BE2C (cell line): Measurements from ENCODE around the gene LARGE2.

ENCODE experiments used
- DNase-seq: peaks from one replicate; pipeline ENCODE4 v3.0.0-alpha.2; 2020
- H3K27me3 ChIP-seq: fragments of 250-450 bp; sonication (Bioruptor Pico); 2 replicates; pipeline ENCODE4 v1.5.1; 2020; ENCODE audit warnings: mild to moderate bottlenecking
- H3K36me3 ChIP-seq: fragments of 250-450 bp; sonication (Bioruptor Pico); 2 replicates; pipeline ENCODE4 v1.5.1; 2020; ENCODE audit warnings: mild to moderate bottlenecking
- H3K4me1 ChIP-seq: fragments of 250-450 bp; sonication (Bioruptor Pico); 2 replicates; pipeline ENCODE4 v1.5.1; 2020
- H3K4me3 ChIP-seq: 2 replicates; pipeline ENCODE4 v1.5.1; 2011; ENCODE audit warnings: low read depth, low read length
- H3K9me3 ChIP-seq: fragments of 250-450 bp; sonication (Bioruptor Pico); 2 replicates; pipeline ENCODE4 v1.5.1; 2020
- CTCF ChIP-seq: IDR thresholded peaks from 2 replicates; pipeline ENCODE4 v1.5.1; 2012; ENCODE audit warnings: mild to moderate bottlenecking, low read depth, low read length

Gene LARGE2

GRCh38 chr11:45930031-45930794, 7.8 kb downstream of the LARGE2 start:
- no peak for TF ChIP-seq CTCF
- H3K4me1 ChIP-seq: no peaks in the 10 kb centered on the region
- peak; percentile 66 for DNase-seq

GRCh38 chr11:45930951-45931570, 8.6 kb downstream of the LARGE2 start:
- DNase-seq: no peak
- Histone ChIP-seq H3K4me1 (no peaks in the 10 kb centered on the region), H3K36me3 (peaks cover 4% of the 10 kb centered on the region; the same call in 1 of the 2 replicates)

More at GRCh38 chr11:45930031-45930794, 7.8 kb downstream of the LARGE2 start:
- Histone ChIP-seq H3K36me3 (peaks cover 4% of the 10 kb centered on the region; the same call in 1 of the 2 replicates), H3K4me3 (no peak overlapping the region), H3K27me3 (no peaks in the 10 kb centered on the region), H3K9me3 (no peaks in the 10 kb centered on the region)

GRCh38 chr11:45931739-45932138, 9.3 kb downstream of the LARGE2 start:
- Histone ChIP-seq H3K27me3 (no peaks in the 10 kb centered on the region), H3K4me1 (no peaks in the 10 kb centered on the region), H3K9me3 (no peaks in the 10 kb centered on the region), H3K36me3 (peaks cover 4% of the 10 kb centered on the region; the same call in 1 of the 2 replicates), H3K4me3 (no peak overlapping the region)
- TF ChIP-seq CTCF: no peak
- DNase-seq: no peak

More at GRCh38 chr11:45930951-45931570, 8.6 kb downstream of the LARGE2 start:
- Histone ChIP-seq H3K4me3 (no peak overlapping the region), H3K9me3 (no peaks in the 10 kb centered on the region), H3K27me3 (no peaks in the 10 kb centered on the region)
- TF ChIP-seq CTCF: no peak

GRCh38 chr11:45932217-45932616, 9.8 kb downstream of the LARGE2 start:
- no peak for DNase-seq
- no peaks in the 10 kb centered on the region for H3K27me3 ChIP-seq
- no peak for TF ChIP-seq CTCF
- H3K4me3 ChIP-seq: no peak overlapping the region
- no peaks in the 10 kb centered on the region for H3K9me3 ChIP-seq
- H3K4me1 ChIP-seq: no peaks in the 10 kb centered on the region
- peaks cover 4% of the 10 kb centered on the region; the same call in 1 of the 2 replicates for H3K36me3 ChIP-seq

- DNase-seq: no peak
- TF ChIP-seq CTCF: no peak
- Histone ChIP-seq H3K9me3 (no peaks in the 10 kb centered on the region), H3K4me1 (no peaks in the 10 kb centered on the region), H3K27me3 (no peaks in the 10 kb centered on the region), H3K36me3 (peaks cover 4% of the 10 kb centered on the region; the same call in 1 of the 2 replicates), H3K4me3 (no peak overlapping the region)
These were observed 10.8 kb downstream of the LARGE2 start for GRCh38 chr11:45933131-45933831.
